Lower leg skin (tissue), 3 donors: ENCODE data around the gene AUTS2.

Source experiments
- POLR2A ChIP-seq, 2 donors: fragments of 450-650 bp; IDR thresholded peaks; one replicate each; pipeline ENCODE4 v1.6.1; 2016 to 2017; ENCODE audit warnings: antibody characterized with exemption in 2 of 2, mild to moderate bottlenecking in 1 of 2, moderate library complexity in 1 of 2
- TF ChIP-seq, protein P1 (sequence below), 3 donors: fragments of 450-650 bp; IDR thresholded peaks; one replicate each; pipeline ENCODE4 v1.5.1; 2016; ENCODE audit warnings: antibody characterized with exemption in 3 of 3, mild to moderate bottlenecking in 3 of 3, moderate library complexity in 2 of 3

DNA sequence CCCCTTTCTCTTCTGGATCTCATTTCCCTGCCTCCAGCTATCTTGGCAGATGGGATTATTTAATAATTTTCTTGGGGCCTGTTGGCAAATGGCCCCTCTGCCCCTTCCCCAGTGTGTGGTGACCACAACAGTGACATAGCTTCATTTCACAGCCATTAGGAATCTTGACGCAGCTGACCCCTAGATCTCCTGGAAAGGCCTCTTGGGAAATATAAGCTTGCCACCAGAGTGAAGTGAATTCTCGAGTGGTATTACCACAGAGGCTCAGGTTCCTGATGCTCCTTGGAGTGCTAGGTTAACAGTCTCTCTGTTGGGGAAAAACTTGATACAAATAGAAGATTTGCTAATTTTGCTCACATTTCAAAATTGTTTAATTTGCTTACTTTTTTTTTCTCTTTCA is 57.8 kb downstream of the AUTS2 start:
- TF ChIP-seq POLR2A (IDR thresholded peaks at IDR 0.05), result no peak
- TF ChIP-seq, protein P1, sequence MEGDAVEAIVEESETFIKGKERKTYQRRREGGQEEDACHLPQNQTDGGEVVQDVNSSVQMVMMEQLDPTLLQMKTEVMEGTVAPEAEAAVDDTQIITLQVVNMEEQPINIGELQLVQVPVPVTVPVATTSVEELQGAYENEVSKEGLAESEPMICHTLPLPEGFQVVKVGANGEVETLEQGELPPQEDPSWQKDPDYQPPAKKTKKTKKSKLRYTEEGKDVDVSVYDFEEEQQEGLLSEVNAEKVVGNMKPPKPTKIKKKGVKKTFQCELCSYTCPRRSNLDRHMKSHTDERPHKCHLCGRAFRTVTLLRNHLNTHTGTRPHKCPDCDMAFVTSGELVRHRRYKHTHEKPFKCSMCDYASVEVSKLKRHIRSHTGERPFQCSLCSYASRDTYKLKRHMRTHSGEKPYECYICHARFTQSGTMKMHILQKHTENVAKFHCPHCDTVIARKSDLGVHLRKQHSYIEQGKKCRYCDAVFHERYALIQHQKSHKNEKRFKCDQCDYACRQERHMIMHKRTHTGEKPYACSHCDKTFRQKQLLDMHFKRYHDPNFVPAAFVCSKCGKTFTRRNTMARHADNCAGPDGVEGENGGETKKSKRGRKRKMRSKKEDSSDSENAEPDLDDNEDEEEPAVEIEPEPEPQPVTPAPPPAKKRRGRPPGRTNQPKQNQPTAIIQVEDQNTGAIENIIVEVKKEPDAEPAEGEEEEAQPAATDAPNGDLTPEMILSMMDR (IDR thresholded peaks at IDR 0.05), result no peak
